GM12878 (cell line): ENCODE results near the gene TBX10. TPM values are rescaled to one million over a fixed set of nuclear protein-coding genes. Genes with fewer than 3 reads are reported as not detected.

Experiments
- ATAC-seq: fragments of 200-7000 bp; cut with Tn5 transposase; 3 replicates; pipeline ENCODE4 v1.9.1; 2020; ENCODE audit warnings: mild to moderate bottlenecking, moderate library complexity
- BruUV-seq: library from RNA; stranded (reverse); fragments of 400-500 nt; replicated peaks from 2 replicates; lab custom pipeline; 2021; lab: Mats Ljungman, UMichigan
- CTCF ChIA-PET: fragments of 300-600 bp; sonication (Branson Sonifier 250); formaldehyde crosslinking; extraction: SDS; loops from one replicate; lab custom pipeline; 2021; ENCODE audit warnings: inconsistent platforms; lab: Yijun Ruan, JAX
- POLR2A ChIA-PET: fragments of 350-600 bp; formaldehyde crosslinking; extraction: SDS; loops from one replicate; lab custom pipeline; 2021; ENCODE audit warnings: inconsistent platforms; lab: Charles Lee
- RAD21 ChIA-PET: fragments of 300-600 bp; sonication (Branson Sonifier 250); formaldehyde crosslinking; loops from one replicate; lab custom pipeline; 2023; ENCODE audit warnings: antibody characterized with exemption; ENCODE audit not compliant: unreplicated experiment; lab: Charles Lee
- SMC1A ChIA-PET: fragments of 300-600 bp; sonication (Branson Sonifier 250); formaldehyde crosslinking; loops from one replicate; lab custom pipeline; 2023; ENCODE audit not compliant: unreplicated experiment, uncharacterized antibody; lab: Charles Lee
- DNase-seq: peaks from one replicate; pipeline ENCODE4 v3.0.0-alpha.2; 2011; ENCODE audit warnings: low read depth, low spot score
- FAIRE-seq: peaks from 3 replicates; lab custom pipeline; 2011; peaks lifted over from hg19 to GRCh38; lab: Jason Lieb, UNC
- H2AFZ ChIP-seq: 2 replicates; pipeline ENCODE4 v1.6.0; 2011; ENCODE audit warnings: low read depth, low read length, control low read depth; ENCODE audit not compliant: control insufficient read depth
- H3K27ac ChIP-seq: 2 replicates; pipeline ENCODE4 v1.5.1; 2011; ENCODE audit warnings: control low read depth; ENCODE audit not compliant: control insufficient read depth, insufficient read depth
- H3K27me3 ChIP-seq, 2 experiments: replicated peaks in 1 of 2; 2 replicates each; pipeline versions ENCODE4 v1.6.0 to v1.6.1; 2011; ENCODE audit warnings: low read length in 1 of 2; ENCODE audit not compliant: control insufficient read depth in 2 of 2, insufficient read depth in 2 of 2
- H3K36me3 ChIP-seq, 2 experiments: 2 replicates each; pipeline ENCODE4 v1.5.1; 2011; ENCODE audit warnings: low read length in 1 of 2; ENCODE audit not compliant: control insufficient read depth in 2 of 2, insufficient read depth in 2 of 2
- H3K4me1 ChIP-seq: 2 replicates; pipeline ENCODE4 v1.6.1; 2011; ENCODE audit warnings: mild to moderate bottlenecking, low read length, moderate library complexity, mixed read lengths; ENCODE audit not compliant: control insufficient read depth, insufficient read depth
- H3K4me2 ChIP-seq: 2 replicates; pipeline ENCODE4 v1.6.0; 2011; ENCODE audit warnings: control low read depth; ENCODE audit not compliant: control insufficient read depth, insufficient read depth
- H3K4me3 ChIP-seq: fragments of 200-600 bp; sonication (generic); 2 replicates; pipeline ENCODE4 v1.5.1; 2016
- H3K79me2 ChIP-seq: 2 replicates; pipeline ENCODE4 v1.6.0; 2011; ENCODE audit warnings: low read length; ENCODE audit not compliant: control insufficient read depth, insufficient read depth
- H3K9ac ChIP-seq: 2 replicates; pipeline ENCODE4 v1.8.0; 2011; ENCODE audit warnings: low read length, control low read depth, mixed read lengths; ENCODE audit not compliant: control insufficient read depth, insufficient read depth
- H3K9me3 ChIP-seq: replicated peaks from 3 replicates; pipeline ENCODE4 v1.5.1; 2011; ENCODE audit warnings: mild to moderate bottlenecking, low read length; ENCODE audit not compliant: control insufficient read depth, insufficient read depth
- H4K20me1 ChIP-seq: 2 replicates; pipeline ENCODE4 v1.6.0; 2011; ENCODE audit not compliant: control insufficient read depth, insufficient read depth
- BACH1 ChIP-seq: fragments of 450-650 bp; IDR thresholded peaks from 2 replicates; pipeline ENCODE4 v1.6.1; 2017; ENCODE audit warnings: mild to moderate bottlenecking, borderline replicate concordance
- CBX3 ChIP-seq: fragments of 200-600 bp; sonication (generic); IDR thresholded peaks from 2 replicates; pipeline ENCODE4 v1.6.1; 2016; ENCODE audit warnings: low read depth, borderline replicate concordance
- CHD4 ChIP-seq: fragments of 200-600 bp; sonication (generic); IDR thresholded peaks from 2 replicates; pipeline ENCODE4 v1.6.1; 2016; ENCODE audit warnings: mild to moderate bottlenecking
- CREB1 ChIP-seq: IDR thresholded peaks from 2 replicates; pipeline ENCODE4 v1.6.1; 2012; ENCODE audit warnings: low read depth, mild to moderate bottlenecking, inconsistent platforms
- ETV6 ChIP-seq, 2 experiments: fragments of 450-650 bp in 1 of 2; IDR thresholded peaks in 1 of 2; conservative IDR thresholded peaks in 1 of 2; 2 replicates each; pipeline ENCODE4 v1.6.1; 2014; ENCODE audit warnings: antibody characterized with exemption in 1 of 2, borderline replicate concordance in 1 of 2, low read depth in 1 of 2, mild to moderate bottlenecking in 1 of 2, moderate library complexity in 1 of 2
- FOXK2 ChIP-seq: fragments of 450-650 bp; IDR thresholded peaks from 2 replicates; pipeline ENCODE4 v1.6.1; 2017; ENCODE audit warnings: mild to moderate bottlenecking, moderate library complexity
- HCFC1 ChIP-seq: fragments of 150-350 bp; IDR thresholded peaks from 2 replicates; pipeline ENCODE4 v1.6.1; 2014; ENCODE audit warnings: low read length
- HDAC6 ChIP-seq: fragments of 200-600 bp; sonication (generic); IDR thresholded peaks from one replicate; pipeline ENCODE4 v1.8.0; 2017; ENCODE audit warnings: antibody characterized with exemption; ENCODE audit not compliant: unreplicated experiment
- JUND ChIP-seq: IDR thresholded peaks from 2 replicates; pipeline ENCODE4 v1.6.1; 2012; ENCODE audit warnings: low read depth, mild to moderate bottlenecking, low read length, improper control_type of control experiment, moderate library complexity
- MTA2 ChIP-seq: fragments of 450-650 bp; IDR thresholded peaks from 2 replicates; pipeline ENCODE4 v1.6.1; 2016; ENCODE audit warnings: low read depth, mild to moderate bottlenecking, moderate library complexity
- NBN ChIP-seq: fragments of 450-650 bp; IDR thresholded peaks from 2 replicates; pipeline ENCODE4 v1.6.1; 2016
- POLR2AphosphoS5 ChIP-seq: IDR thresholded peaks from 2 replicates; pipeline ENCODE4 v1.6.1; 2011; ENCODE audit warnings: mild to moderate bottlenecking, low read length, inconsistent platforms
- POU2F2 ChIP-seq: IDR thresholded peaks from 3 replicates; pipeline ENCODE4 v1.6.1; 2011; ENCODE audit warnings: low read depth, mild to moderate bottlenecking, low read length, borderline replicate concordance
- TARDBP ChIP-seq: IDR thresholded peaks from 2 replicates; pipeline ENCODE4 v1.6.1; 2016; ENCODE audit warnings: borderline replicate concordance
- TCF3 ChIP-seq: IDR thresholded peaks from 2 replicates; pipeline ENCODE4 v1.6.1; 2012; ENCODE audit warnings: low read depth, mild to moderate bottlenecking, low read length, borderline replicate concordance; ENCODE audit not compliant: insufficient read depth
- ZNF217 ChIP-seq: fragments of 450-650 bp; IDR thresholded peaks from 2 replicates; pipeline ENCODE4 v1.6.1; 2017; ENCODE audit warnings: antibody characterized with exemption, mild to moderate bottlenecking
- WGBS: methylation state at CpG from one replicate; pipeline ENCODE4 v1.1.6; 2016; ENCODE audit warnings: low lambda C conversion rate; ENCODE audit not compliant: insufficient replicate concordance, insufficient coverage; ENCODE audit errors: missing lambda C conversion rate; 5-methylcytosine and 5-hydroxymethylcytosine counted together
- in situ Hi-C: fragments of 300-500 bp; cut with MboI; formaldehyde crosslinking; loops from 9 replicates; pipeline ENCODE4 v1.14.3; 2018; ENCODE audit warnings: mixed read lengths
- intact Hi-C: fragments of 100-400 bp; cut with micrococcal nuclease; formaldehyde crosslinking; loops from one replicate; pipeline ENCODE4 v1.14.2; 2022; ENCODE audit not compliant: unreplicated experiment
- polyA plus RNA-seq, 11 experiments: library from polyadenylated mRNA; depleted of rRNA in 4 of 11; unstranded in 6 of 11; stranded (reverse) in 5 of 11; fragments of >200 nt; fragmentation: Nextera tagmentation in 4 of 11; fragmentation: Illumina TruSeq in 1 of 11; extraction: Ambion mirVana in 4 of 11; extraction: Trizol in 1 of 11; gene quantifications; 1 replicate in 1 of 11; 2 replicates in 10 of 11; pipeline versions ENCODE4 v1.2.1 to v1.2.3, GENCODE V29; 2011 to 2016; ENCODE audit warnings: inconsistent platforms in 2 of 11, missing spikeins in 2 of 11, low read depth in 1 of 11
- total RNA-seq, 4 experiments: library from RNA; depleted of rRNA in 3 of 4; stranded (reverse); fragments of >200 nt in 3 of 4; fragmentation: Illumina TruSeq in 1 of 4; extraction: Trizol in 1 of 4; gene quantifications; 2 replicates each; pipeline versions ENCODE4 v1.2.1 to v1.2.3, GENCODE V29; 2013 to 2021
- TF ChIP-seq, protein P1 (sequence below): IDR thresholded peaks from 2 replicates; pipeline ENCODE4 v1.6.1; 2012; ENCODE audit warnings: low read depth, low read length, improper control_type of control experiment
- TF ChIP-seq, protein P2 (sequence below): IDR thresholded peaks from 2 replicates; pipeline ENCODE4 v1.6.1; 2012; ENCODE audit warnings: low read depth, low read length, improper control_type of control experiment
- TF ChIP-seq, protein P3 (sequence below): fragments of 450-650 bp; IDR thresholded peaks from 2 replicates; pipeline ENCODE4 v1.6.1; 2017; ENCODE audit warnings: mild to moderate bottlenecking, moderate library complexity

The TBX10 gene
- total and polyA plus RNA-seq, 10 of the 15 experiments (the other 5 are each of a cell fraction or from before 2014, with no cell fraction given), result 0.10 to 0.44 (median 0.20) TPM; not detected in 4

- DNase-seq (no peak), ATAC-seq (no peak), FAIRE-seq (no peak)
- H3K4me2 ChIP-seq, result no peak overlapping the region
- intact Hi-C loops, result no loop called here
- ChIA-PET RAD21 (interaction anchor here (5.1 kb wide), 1 partner anchor 50 kb away, joined by 25 read pairs; no protein-coding TSS in a partner anchor), CTCF (interaction anchor here (3.9 to 6.4 kb wide), 6 partner anchors 12 to 54 kb away, joined by 26 to 71 read pairs (median 48); partner anchors contain the start of genes ACY3 and GSTP1), POLR2A (interaction anchor here (0.6 to 2.7 kb wide), 3 partner anchors 8 to 13 kb away, joined by 5 to 14 read pairs (median 9); no protein-coding TSS in a partner anchor), SMC1A (interaction anchor here (1.3 to 6.4 kb wide), 5 partner anchors 10 to 48 kb away, joined by 3 to 52 read pairs (median 14); partner anchors contain the start of gene GSTP1)
- no peak for TF ChIP-seq ZNF217
- TF ChIP-seq, protein P1, sequence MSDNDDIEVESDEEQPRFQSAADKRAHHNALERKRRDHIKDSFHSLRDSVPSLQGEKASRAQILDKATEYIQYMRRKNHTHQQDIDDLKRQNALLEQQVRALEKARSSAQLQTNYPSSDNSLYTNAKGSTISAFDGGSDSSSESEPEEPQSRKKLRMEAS, result no peak
- TF ChIP-seq FOXK2, result no peak
- TF ChIP-seq HCFC1, result no peak
- no peak for TF ChIP-seq BACH1
- TF ChIP-seq CREB1, result no peak
- TF ChIP-seq MTA2, result no peak
- TF ChIP-seq POU2F2, result no peak
- TF ChIP-seq POLR2AphosphoS5, result no peak
- no peak for TF ChIP-seq CBX3
- TF ChIP-seq NBN, result no peak
- no peak for TF ChIP-seq TARDBP
- TF ChIP-seq CHD4, result no peak
- no peak for TF ChIP-seq TCF3
- no peak for TF ChIP-seq HDAC6
- no peak for TF ChIP-seq ETV6 (conservative IDR thresholded peaks at IDR 0.05 in 1 of 2, IDR thresholded peaks at IDR 0.05 in 1 of 2; ENCODE audit: borderline replicate concordance in 1 of 2, low read depth in 1 of 2)
- TF ChIP-seq, protein P2, sequence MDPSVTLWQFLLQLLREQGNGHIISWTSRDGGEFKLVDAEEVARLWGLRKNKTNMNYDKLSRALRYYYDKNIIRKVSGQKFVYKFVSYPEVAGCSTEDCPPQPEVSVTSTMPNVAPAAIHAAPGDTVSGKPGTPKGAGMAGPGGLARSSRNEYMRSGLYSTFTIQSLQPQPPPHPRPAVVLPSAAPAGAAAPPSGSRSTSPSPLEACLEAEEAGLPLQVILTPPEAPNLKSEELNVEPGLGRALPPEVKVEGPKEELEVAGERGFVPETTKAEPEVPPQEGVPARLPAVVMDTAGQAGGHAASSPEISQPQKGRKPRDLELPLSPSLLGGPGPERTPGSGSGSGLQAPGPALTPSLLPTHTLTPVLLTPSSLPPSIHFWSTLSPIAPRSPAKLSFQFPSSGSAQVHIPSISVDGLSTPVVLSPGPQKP, result no peak
- TF ChIP-seq, protein P3, sequence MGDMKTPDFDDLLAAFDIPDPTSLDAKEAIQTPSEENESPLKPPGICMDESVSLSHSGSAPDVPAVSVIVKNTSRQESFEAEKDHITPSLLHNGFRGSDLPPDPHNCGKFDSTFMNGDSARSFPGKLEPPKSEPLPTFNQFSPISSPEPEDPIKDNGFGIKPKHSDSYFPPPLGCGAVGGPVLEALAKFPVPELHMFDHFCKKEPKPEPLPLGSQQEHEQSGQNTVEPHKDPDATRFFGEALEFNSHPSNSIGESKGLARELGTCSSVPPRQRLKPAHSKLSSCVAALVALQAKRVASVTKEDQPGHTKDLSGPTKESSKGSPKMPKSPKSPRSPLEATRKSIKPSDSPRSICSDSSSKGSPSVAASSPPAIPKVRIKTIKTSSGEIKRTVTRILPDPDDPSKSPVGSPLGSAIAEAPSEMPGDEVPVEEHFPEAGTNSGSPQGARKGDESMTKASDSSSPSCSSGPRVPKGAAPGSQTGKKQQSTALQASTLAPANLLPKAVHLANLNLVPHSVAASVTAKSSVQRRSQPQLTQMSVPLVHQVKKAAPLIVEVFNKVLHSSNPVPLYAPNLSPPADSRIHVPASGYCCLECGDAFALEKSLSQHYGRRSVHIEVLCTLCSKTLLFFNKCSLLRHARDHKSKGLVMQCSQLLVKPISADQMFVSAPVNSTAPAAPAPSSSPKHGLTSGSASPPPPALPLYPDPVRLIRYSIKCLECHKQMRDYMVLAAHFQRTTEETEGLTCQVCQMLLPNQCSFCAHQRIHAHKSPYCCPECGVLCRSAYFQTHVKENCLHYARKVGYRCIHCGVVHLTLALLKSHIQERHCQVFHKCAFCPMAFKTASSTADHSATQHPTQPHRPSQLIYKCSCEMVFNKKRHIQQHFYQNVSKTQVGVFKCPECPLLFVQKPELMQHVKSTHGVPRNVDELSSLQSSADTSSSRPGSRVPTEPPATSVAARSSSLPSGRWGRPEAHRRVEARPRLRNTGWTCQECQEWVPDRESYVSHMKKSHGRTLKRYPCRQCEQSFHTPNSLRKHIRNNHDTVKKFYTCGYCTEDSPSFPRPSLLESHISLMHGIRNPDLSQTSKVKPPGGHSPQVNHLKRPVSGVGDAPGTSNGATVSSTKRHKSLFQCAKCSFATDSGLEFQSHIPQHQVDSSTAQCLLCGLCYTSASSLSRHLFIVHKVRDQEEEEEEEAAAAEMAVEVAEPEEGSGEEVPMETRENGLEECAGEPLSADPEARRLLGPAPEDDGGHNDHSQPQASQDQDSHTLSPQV, result no peak
- TF ChIP-seq JUND, result no peak
- no peak overlapping the region for H2AFZ ChIP-seq
- in situ Hi-C loops, result no loop called here
- H3K4me1 ChIP-seq, result peaks cover 15% of the 10 kb centered on the region
- H3K9me3 ChIP-seq, result no peaks in the 10 kb centered on the region
- H3K27me3 ChIP-seq, result no peaks in the 10 kb centered on the region
- BruUV-seq, result no TSS peak
- WGBS, result 85% methylated on average over 6 of the region's 6 CpGs
- no peaks in the 10 kb centered on the region for H3K79me2 ChIP-seq
- no peaks in the 10 kb centered on the region for H3K36me3 ChIP-seq
- no peak overlapping the region for H3K27ac ChIP-seq
- no peaks in the 10 kb centered on the region for H4K20me1 ChIP-seq
- H3K4me3 ChIP-seq, result no peak overlapping the region
- no peak overlapping the region for H3K9ac ChIP-seq
Measured at GRCh38 chr11:67627441-67627811, 12.1 kb downstream of the TBX10 start.
